ENCODE measurements around the gene FOSL1. TPM values are rescaled to one million over a fixed set of nuclear protein-coding genes. Genes with fewer than 3 reads are reported as not detected.

The FOSL1 gene
- total RNA-seq, 1 donor from 2014 or later = not detected

DNA sequence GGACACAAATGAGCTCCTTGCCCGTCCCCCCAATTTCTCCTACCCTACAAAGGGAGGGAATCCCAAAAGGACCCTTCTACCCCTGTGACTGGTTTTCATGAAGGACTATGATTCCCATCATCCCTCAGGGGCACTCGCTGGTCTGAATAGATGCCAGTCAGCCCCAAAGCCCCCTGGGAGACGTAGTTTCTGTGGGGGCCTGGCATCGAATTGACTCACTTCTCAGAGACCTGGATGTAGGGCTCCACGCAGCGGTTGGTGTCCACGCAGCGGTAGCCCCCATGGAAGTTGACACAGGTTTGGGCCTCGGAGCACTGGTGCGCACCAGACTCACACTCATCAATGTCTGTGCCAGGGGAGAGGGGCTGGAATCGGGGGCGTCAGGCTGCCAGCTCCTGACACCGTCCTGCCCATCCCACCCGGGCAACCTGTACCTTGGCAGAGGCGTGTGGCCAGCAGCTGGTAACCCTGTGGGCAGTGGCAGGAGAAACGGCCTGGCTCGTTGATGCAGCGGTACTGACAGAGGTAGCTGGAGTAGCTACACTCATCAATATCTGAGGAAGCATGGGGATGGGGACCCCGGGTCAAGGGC is 32.0 kb downstream of the FOSL1 start:
- peaks cover 20% of the 10 kb centered on the region for H3K27me3 Mint-ChIP-seq (ENCODE audit: insufficient read depth, low read depth)
- peak overlapping the region; percentile 71 for H3K4me3 Mint-ChIP-seq
- peaks cover 4% of the 10 kb centered on the region for H3K4me1 ChIP-seq

DNA sequence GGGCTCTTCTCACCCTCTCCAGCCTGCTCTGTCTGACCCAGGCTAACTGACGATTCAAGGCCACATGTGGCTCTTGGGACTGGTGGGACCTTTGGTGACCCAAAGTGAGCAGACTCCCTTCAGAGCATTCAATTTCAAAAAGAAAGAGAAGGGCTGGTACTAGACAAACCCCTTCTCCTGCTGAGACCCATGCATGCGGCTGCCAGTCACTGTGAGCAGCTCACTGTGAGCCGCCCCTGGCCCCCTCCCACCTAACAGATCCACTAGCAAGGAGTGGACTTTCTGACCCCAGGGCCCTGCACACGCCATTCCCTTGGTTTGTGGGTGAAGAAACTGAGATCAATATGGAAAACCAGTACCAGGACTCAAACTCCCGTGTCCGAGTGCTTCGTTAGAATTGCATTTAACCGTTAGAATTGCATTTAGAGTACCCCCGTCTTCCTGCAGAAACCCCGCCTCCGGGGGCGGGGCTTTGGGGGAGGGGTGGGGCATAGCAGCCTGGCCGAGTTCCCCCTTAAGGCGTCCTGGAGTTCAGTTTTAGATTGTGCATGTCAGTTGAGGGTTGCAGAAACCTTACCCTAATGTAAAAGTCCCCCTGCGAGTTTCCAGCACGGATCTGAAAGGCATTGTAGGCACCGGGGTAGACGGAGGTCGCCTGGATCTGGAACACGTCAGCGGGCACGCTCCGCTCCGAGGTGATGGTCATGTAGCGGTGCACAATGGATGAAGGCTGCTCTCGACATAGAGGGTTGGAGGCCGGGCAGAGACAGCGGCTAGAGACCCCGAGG is 32.7 kb downstream of the FOSL1 start:
- H3K27ac Mint-ChIP-seq = no peak overlapping the region
- peak; percentile 63 for DNase-seq (ENCODE audit: low spot score)
- Histone ChIP-seq H3F3A (ENCODE audit: low read depth) (peaks cover 23% of the 10 kb centered on the region), H3K79me2 (ENCODE audit: low read depth) (no peaks in the 10 kb centered on the region), H3K27me3 (peaks cover 8% of the 10 kb centered on the region), H3K4me1 (peaks cover 4% of the 10 kb centered on the region), H3K9me3 (ENCODE audit: low read depth) (no peaks in the 10 kb centered on the region), H3K4me2 (peak overlapping the region; percentile 76), H3K9ac (no peak overlapping the region), H2AFZ (replicated peaks) (peak overlapping the region; percentile 23), H4K20me1 (ENCODE audit: low read depth) (peaks cover 11% of the 10 kb centered on the region), H3K27ac (no peak overlapping the region), H3K36me3 (no peaks in the 10 kb centered on the region), H3K4me3 (peak overlapping the region; percentile 54)
- peaks cover 20% of the 10 kb centered on the region for H3K27me3 Mint-ChIP-seq (ENCODE audit: insufficient read depth, low read depth)
- H3K4me1 Mint-ChIP-seq = peaks cover 33% of the 10 kb centered on the region
- peaks cover 8% of the 10 kb centered on the region for H3K36me3 Mint-ChIP-seq
- TF ChIP-seq EZH2 (IDR thresholded peaks at IDR 0.05) = no peak
- TF ChIP-seq, protein P1, sequence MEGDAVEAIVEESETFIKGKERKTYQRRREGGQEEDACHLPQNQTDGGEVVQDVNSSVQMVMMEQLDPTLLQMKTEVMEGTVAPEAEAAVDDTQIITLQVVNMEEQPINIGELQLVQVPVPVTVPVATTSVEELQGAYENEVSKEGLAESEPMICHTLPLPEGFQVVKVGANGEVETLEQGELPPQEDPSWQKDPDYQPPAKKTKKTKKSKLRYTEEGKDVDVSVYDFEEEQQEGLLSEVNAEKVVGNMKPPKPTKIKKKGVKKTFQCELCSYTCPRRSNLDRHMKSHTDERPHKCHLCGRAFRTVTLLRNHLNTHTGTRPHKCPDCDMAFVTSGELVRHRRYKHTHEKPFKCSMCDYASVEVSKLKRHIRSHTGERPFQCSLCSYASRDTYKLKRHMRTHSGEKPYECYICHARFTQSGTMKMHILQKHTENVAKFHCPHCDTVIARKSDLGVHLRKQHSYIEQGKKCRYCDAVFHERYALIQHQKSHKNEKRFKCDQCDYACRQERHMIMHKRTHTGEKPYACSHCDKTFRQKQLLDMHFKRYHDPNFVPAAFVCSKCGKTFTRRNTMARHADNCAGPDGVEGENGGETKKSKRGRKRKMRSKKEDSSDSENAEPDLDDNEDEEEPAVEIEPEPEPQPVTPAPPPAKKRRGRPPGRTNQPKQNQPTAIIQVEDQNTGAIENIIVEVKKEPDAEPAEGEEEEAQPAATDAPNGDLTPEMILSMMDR (IDR thresholded peaks at IDR 0.05) = no peak
- no peak for TF ChIP-seq EZH2phosphoT487 (IDR thresholded peaks at IDR 0.05)
- H3K9me3 Mint-ChIP-seq = no peaks in the 10 kb centered on the region
- H3K4me3 Mint-ChIP-seq = peak overlapping the region; percentile 71

More for the DNA sequence above, 32.0 kb downstream of the FOSL1 start:
- Histone ChIP-seq H3K36me3 (no peaks in the 10 kb centered on the region), H3F3A (ENCODE audit: low read depth) (peaks cover 27% of the 10 kb centered on the region), H3K27ac (no peak overlapping the region), H3K9me3 (ENCODE audit: low read depth) (no peaks in the 10 kb centered on the region), H3K9ac (no peak overlapping the region), H3K79me2 (ENCODE audit: low read depth) (no peaks in the 10 kb centered on the region), H3K27me3 (peaks cover 15% of the 10 kb centered on the region), H2AFZ (replicated peaks) (peak overlapping the region; percentile 23), H3K4me2 (peak overlapping the region; percentile 76), H3K4me3 (peak overlapping the region; percentile 54), H4K20me1 (ENCODE audit: low read depth) (peaks cover 11% of the 10 kb centered on the region)
- H3K27ac Mint-ChIP-seq = no peak overlapping the region
- DNase-seq (ENCODE audit: low spot score) = peak; percentile 80
- H3K36me3 Mint-ChIP-seq = peaks cover 4% of the 10 kb centered on the region
- TF ChIP-seq EZH2 (IDR thresholded peaks at IDR 0.05) = no peak
- TF ChIP-seq, protein P1 (IDR thresholded peaks at IDR 0.05) = no peak
- TF ChIP-seq EZH2phosphoT487 (IDR thresholded peaks at IDR 0.05) = no peak
- no peaks in the 10 kb centered on the region for H3K9me3 Mint-ChIP-seq
- H3K4me1 Mint-ChIP-seq = peaks cover 34% of the 10 kb centered on the region

GRCh38 chr11:65866509-65867283 is 33.5 kb downstream of the FOSL1 start:
- Mint-ChIP-seq H3K4me3 (no peak overlapping the region), H3K27me3 (ENCODE audit: insufficient read depth, low read depth) (peaks cover 22% of the 10 kb centered on the region), H3K36me3 (peaks cover 9% of the 10 kb centered on the region), H3K9me3 (no peaks in the 10 kb centered on the region), H3K4me1 (peaks cover 31% of the 10 kb centered on the region), H3K27ac (peak overlapping the region; percentile 69)
- Histone ChIP-seq H3K4me2 (no peak overlapping the region), H3K4me1 (peaks cover under 1% of the 10 kb centered on the region), H3K79me2 (ENCODE audit: low read depth) (peaks cover 6% of the 10 kb centered on the region), H3K36me3 (no peaks in the 10 kb centered on the region), H3F3A (ENCODE audit: low read depth) (peaks cover 19% of the 10 kb centered on the region), H3K4me3 (no peak overlapping the region), H3K9ac (no peak overlapping the region), H3K27ac (no peak overlapping the region), H3K27me3 (peaks cover under 1% of the 10 kb centered on the region), H3K9me3 (ENCODE audit: low read depth) (no peaks in the 10 kb centered on the region), H4K20me1 (ENCODE audit: low read depth) (peaks cover 12% of the 10 kb centered on the region), H2AFZ (replicated peaks) (no peak overlapping the region)
- no peak for DNase-seq (ENCODE audit: low spot score)
- TF ChIP-seq EZH2 (IDR thresholded peaks at IDR 0.05) (no peak), EZH2phosphoT487 (IDR thresholded peaks at IDR 0.05) (no peak)
- TF ChIP-seq, protein P1 (IDR thresholded peaks at IDR 0.05) = no peak

All from neural progenitor cell (in vitro differentiated cells).